ENCODE data around the gene MBD2.

DNA sequence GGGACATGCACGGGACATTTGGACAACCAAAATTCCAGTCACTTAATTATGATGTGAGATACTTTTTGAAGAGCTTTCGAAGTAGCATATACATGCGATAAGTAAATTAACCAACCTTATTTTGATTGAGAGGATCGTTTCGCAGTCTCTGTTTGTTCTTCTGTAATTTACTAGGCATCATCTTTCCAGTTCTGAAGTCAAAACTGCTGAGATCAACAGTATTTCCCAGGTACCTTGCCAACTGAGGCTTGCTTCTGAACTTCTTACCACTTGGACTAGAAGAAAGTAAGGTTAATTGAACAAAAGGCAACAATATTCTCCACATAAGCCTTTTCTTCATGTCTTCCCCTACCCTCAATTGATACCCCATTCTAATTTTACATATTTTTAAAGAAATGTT lies 19.6 kb downstream of the MBD2 start:
- TF ChIP-seq CTCF (IDR thresholded peaks at IDR 0.05): no peak
- no peak for TF ChIP-seq POLR2A (IDR thresholded peaks at IDR 0.05)
